ENCODE data around the gene ABLIM2.
A peak's percentile ranks its signal among the peaks of the same experiment; 100 is the strongest.

Gene ABLIM2

DNA sequence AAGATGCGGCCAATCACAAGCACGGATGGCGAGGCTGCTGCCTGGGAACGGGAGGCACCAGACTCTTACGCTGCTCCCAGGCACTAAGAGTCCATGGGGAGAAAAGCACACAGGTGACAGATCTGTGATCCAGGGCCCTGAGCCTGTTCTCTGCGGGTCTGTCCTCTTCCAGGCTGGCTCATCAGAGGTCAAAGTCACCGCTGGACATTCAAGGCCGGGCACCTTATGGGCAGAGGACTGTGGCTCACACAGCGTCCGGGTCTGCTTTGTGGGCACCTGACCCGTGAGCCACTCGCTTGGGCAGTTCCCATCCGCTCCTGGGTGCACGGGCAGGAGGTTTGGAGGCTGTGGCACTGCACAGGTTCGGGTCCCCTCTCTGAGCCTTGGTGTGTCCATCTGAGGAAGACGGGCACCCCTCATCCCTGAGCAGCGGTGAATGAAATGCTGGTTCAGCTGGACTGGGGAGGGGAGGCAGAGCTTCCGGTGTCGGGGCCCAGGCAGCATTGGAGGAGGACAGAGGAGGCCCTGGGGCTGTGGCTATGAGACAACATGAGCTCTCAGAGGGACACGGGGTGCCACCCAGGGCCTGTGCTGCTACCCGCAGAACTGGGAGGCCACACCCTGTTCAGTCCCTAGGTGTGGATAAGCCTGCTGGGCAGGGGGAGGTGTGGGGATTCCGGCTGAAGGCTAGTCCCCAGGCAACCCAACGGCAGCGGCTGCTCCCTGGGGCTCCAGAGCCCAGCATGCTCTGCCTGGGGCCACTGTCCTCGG, 157.7 kb downstream of the ABLIM2 start:
- DNase-seq (ENCODE audit: low spot score) = no peak

DNA sequence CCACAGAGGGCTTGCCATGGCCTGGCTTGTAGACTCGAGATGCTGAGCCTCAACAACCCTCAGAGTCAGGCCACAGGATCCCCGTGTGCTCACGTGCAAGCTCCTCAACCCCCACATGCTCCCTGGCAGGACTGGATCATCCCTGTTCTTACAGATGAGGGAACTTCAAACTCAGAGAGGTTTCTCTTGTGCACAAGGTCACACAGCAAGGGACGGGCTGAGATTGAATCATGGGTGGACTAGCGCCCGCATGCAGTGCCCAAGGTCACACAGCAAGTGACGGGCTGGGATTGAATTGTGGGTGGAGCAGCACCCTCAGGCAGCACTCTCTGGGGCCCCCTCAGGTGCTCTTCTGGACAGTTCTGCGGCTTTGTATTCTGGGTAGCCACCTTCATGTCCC, 158.4 kb downstream of the ABLIM2 start:
- DNase-seq (ENCODE audit: low spot score) = no peak

DNA sequence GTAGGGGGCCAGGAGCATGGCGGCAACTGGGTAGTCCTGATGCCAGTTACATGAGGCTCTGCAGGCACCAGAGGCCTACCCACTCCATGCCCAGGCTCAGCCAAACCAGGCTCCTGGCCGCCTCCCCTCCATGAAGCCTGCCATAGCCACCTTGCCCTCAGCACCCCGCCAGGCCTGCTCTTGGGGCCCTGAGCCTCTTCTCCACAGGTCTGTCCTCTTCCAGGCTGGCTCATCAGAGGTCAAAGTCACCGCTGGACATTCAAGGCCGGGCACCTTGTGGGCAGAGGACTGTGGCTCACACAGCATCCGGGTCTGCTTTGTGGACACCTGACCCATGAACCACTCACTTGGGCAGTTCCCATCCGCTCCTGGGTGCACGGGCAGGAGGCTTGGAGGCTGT, 158.9 kb downstream of the ABLIM2 start:
- DNase-seq (ENCODE audit: low spot score) = no peak

DNA sequence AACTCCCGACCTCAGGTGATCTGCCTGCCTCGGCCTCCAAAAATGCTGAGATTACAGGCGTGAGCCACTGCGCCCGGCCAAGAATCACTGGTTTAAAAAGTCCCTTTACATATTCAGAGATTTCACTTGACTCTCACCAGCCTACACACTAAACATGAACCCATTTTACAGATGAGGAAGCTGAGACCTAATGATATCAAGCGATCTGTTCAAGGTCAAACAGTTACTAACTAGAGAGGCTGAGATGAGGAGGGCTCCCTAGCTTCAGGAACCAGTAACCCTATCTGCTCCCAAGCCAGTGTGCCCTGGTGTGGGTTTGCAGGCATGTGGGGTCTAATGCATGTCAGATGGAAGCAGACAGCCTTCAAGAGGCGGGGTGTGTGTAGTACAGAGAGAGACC, 159.3 kb downstream of the ABLIM2 start:
- DNase-seq (ENCODE audit: low spot score) = no peak

DNA sequence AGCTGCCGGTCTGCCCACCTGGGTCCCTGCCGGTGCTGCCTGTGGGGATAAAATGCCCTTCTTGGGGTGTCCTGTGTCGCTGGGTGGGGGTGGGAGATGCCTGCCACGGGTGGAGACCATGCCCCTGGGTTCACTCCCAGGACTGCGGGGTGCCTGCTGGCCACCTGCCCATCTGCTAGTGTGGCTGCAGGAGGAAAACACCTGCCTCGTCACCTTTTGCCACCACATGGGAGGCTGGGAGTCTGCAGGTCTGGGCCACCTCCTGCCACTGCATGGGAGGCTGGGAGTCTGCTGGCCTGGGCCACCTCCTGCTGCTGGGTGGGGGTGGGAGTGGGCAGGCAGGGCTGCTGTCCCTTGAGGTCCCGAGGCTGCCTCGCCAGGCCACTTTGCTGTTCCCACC, 160.2 kb downstream of the ABLIM2 start:
- DNase-seq (ENCODE audit: low spot score) = no peak

DNA sequence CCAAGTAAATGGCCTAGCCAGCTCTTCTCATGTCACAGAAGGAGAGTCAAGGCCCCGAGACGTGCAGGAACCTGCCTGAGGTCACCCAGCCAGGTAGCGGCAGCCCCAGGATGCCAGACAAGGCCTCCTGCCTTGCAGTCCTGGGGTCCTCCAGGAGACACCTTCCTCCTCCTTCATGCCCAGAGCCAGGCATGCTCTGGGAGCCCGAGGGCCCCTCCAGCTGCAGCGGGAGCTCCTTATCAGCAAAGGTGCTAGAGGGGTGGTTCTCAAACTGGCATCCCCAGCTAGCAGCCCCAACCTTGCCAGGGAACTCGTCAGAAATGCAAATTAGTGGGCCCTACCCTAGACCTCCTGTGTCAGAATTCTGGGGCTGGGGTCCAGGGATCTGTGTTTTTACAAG, 162.7 kb downstream of the ABLIM2 start:
- no peak for DNase-seq (ENCODE audit: low spot score)

DNA sequence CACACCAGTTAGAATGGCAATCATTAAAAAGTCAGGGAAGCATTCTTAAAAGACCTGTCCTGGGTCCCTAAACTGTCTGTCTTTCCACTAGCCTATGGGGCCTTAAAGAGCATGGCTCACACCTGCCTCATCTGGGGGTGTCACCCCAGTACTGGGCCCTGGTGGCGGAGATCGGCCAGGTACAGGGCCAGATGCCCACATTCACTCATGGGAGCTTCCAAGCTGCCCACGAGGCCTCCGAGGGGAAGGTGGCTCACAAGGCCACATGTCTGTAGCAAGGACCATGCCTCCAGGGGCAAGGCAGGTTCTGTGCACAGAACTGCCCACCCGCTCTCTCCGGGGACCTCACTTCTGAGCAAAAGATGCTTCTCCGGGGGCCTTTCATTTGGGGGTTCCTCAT, 163.5 kb downstream of the ABLIM2 start:
- DNase-seq (ENCODE audit: low spot score) = no peak

DNA sequence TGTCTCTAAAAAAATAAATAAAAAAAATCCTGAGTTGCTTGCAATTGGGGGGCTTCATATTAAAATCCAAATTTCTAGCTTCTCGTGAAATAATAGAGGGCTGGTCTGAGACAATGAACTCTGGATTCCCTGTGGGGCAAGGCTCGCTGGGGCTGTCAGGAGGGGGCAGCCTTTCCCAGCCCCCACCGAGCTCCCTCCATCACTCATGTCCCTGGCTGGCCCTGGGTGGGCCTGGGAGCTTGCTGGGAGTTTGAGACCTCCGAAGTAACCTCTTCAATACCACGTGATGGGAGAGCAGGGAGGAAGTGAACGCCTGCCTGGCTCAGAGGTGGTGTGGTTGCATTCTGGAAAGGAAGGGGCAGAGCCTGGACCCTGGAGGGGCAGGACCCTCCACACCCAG, 164.9 kb downstream of the ABLIM2 start:
- DNase-seq (ENCODE audit: low spot score) = no peak

DNA sequence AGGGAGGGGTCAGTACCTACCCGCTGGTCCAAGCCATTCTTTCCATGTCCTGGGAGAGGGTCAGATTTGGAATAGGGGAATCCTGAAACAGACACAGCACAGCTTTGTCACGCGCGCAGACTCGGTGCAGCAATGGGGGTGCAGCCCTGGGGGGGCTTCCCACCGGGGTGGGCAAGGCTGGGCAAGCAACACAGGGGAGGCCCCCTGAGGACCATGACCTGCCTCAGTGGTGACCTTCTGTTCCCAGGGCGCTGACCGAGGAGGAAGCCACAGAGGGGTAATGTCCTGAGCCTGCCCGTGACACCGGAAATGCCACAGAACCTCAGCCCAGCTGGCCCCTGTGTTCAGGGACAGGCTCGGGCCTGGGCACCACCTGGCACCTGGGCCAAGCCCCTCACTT, 165.8 kb downstream of the ABLIM2 start:
- DNase-seq (ENCODE audit: low spot score) = no peak

DNA sequence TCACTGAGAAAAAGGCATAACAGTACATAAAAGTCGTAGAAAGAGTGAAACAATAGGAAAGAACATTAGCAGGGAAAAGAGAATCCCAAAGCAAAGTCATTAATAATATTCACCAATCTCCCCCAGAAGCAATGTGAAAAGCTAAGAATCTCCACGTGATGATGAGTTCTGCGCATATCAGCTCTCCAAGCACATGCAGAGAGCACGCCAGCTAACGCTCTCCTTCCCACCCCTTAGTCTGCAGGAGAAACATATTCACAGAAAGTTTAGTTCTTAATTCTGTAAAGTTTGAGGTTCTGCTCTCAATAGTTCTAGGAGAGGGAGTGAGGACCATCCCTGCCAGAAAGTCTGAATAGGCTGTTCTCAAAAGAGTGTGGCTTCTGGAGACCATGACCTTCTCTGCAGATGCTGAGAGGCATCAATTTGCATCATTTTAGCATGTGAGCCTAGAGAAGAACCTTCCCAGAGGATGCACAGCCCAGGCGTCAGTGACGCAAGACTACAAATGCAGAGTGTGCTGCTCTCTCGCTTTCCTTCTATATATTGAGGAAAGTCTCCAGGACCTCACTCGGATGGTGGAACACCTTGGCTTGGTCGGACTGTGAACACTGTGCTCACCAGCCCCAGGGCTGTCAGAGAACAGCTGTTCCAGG, 167.7 kb downstream of the ABLIM2 start:
- DNase-seq (ENCODE audit: low spot score) = no peak

DNA sequence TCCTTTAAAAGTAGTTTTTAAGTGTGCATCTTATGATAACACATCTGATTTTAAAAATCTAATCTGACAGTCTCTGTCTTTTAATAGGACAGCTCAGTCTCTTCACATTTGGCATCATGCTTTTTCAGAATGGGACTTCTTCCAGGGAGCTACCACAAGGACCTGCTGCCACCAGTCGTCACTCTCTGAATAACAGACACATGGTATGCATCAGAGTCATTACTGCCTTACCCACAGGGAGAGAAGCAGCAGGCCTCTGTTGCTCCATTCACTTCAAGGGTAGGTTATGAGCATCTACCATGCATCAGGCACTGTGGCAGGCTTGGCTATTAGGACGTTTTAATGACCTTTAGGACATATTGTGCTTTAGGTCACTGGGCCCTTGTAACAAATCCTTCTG, 169.0 kb downstream of the ABLIM2 start:
- no peak for DNase-seq (ENCODE audit: low spot score)

DNA sequence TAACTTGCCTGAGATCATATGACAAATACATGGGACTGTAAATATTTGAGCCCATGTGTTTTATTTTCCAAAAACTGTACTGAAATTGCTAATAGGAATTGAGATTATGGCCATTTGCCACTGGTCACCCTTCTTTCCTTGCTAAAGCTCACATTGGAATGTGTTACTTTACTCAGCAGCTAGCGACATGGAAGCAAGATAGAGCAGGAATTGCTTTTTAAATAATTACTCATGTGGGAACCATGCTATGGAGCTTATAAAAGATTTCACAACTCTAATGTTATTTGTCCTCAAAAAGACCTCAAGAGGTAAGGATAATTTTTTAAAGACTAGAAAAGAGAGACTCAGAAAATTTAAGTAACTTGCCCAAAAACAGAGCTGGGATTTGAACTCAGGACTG, 170.2 kb downstream of the ABLIM2 start:
- DNase-seq (ENCODE audit: low spot score) = no peak

DNA sequence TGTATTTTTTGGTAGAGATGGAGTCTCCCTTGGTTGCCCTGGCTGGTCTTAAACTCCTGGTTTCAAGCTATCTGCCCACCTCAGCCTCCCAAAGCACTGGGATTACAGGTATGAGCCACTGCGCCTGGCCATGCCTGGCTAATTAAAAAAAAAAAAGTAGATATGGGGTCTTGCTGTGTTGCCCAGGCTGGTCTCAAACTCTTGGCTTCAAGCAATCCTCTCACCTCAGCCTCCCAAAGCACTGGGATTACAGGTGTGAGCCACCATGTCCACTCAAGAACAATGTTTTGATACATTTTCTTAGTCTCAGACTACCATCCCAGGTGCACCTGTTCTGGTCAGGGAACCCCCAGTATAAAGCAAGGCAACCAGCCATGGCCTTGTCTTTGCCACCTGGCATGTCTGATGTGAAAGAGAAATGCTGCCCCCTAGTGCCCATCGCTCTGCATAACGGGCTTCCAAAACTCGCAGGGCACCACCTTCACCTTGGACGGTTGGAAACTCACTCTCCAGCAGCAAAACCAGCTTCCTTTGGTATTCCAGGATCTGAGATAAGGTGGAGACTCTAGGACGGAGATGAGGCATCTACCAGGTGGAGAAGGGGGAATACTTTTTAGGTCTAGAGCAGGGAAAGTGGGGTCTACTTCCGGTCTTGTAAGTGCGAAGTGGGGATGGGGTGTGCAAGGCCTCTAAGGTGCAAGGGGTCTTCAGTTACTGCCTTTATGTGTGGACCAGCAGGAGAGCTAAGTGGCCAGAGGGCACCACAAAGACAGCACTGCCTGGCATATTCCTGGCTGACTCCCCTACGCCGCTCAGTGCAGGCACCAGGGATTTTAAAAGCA, 171.2 kb downstream of the ABLIM2 start:
- DNase-seq (ENCODE audit: low spot score) = peak; percentile 64

DNA sequence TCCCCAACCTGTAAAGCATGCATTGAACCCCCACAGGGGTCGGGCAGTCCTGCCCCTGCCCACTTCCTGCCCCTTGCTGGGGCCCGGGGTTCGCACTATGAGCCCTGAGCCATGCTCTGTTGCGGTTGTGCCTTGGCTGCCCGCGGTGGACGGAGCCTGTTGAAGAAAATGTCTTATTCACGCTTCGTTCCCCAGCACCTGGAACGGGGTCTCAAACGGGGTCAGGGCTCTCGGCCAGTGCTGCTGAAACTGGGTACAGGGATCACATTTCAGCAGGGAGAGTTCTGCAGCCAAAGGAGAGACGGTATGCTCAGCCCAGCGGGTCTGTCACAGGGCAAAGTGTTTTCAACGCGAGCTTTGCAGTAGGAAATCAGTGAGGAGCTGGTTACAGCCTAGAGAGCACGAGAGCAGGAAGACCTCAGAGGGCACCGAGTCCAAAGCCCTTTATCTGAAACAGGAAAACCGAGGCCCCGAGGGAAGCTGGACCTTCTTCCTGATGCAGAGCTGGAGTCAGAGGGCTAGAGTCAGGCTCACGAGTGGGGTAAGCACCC, 172.6 kb downstream of the ABLIM2 start:
- DNase-seq (ENCODE audit: low spot score) = no peak

DNA sequence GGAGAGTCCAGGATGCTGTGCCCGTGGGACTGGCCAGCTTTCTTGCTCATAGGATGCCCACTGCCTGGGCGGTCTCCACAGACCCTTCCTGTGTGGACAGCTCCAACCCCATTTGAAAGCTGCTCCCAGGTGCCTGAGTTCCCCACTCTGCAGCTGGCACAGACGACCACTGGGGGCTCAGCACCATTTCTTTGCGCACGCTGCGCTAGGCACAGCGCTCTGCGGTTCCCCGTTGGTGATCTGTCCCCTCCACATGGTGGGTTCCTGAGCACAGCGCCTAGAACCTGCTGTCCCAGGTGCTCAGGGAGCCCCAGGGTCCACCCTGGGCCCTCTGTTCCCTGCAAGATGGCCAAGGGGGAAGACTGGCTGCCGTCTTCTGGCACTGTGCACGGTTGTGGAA, 173.5 kb downstream of the ABLIM2 start:
- no peak for DNase-seq (ENCODE audit: low spot score)

DNA sequence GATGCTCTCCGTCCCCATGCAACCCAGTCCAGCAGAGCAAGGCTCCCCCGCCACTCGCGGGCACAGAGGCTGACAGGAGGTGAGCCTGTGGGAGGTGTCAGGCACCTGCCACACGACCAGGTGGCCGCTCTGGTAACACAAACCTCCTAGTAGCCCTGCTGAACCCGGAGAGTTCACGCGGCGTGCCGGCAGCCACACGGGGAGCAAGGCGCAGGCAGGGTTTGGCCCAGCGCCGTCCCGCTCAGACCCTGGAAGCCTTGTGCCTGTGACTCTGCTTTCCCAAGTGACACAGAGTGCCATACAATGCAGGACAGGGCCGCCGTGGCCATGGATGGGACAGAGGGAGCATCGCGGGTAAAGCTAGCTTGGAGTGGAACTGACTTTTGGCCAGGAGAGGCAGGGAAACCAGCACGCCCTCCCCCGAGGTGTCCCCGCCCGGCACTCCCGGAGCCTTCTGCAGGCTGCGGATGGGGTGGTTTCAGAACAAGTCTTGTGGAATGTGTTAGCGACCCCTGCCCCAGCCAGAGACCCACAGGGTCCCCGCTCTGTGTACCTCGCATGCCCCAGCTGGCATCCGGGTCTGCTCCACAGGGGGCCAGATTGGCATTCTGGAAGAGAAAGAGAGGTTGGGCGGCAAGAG, 174.2 kb downstream of the ABLIM2 start:
- DNase-seq (ENCODE audit: low spot score) = no peak

DNA sequence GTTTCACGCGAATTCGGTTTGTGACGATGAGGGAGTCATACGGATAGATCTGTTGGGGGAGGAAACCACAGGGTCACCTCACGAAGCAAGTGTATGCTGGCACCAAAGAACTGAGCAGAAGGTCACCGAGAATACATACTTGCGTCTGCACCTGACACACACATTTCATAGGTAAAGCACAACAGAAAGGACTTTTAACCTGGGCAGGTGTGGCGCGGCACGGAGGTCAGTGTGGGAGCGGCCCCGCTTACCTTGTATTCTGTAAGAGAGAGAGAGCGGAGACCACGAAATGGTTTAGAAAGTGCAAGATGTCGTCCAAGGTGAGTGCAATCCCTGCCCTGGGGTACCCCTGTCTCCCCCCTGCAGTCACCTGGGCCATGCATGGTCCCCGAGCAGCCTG, 175.3 kb downstream of the ABLIM2 start:
- DNase-seq (ENCODE audit: low spot score) = no peak

DNA sequence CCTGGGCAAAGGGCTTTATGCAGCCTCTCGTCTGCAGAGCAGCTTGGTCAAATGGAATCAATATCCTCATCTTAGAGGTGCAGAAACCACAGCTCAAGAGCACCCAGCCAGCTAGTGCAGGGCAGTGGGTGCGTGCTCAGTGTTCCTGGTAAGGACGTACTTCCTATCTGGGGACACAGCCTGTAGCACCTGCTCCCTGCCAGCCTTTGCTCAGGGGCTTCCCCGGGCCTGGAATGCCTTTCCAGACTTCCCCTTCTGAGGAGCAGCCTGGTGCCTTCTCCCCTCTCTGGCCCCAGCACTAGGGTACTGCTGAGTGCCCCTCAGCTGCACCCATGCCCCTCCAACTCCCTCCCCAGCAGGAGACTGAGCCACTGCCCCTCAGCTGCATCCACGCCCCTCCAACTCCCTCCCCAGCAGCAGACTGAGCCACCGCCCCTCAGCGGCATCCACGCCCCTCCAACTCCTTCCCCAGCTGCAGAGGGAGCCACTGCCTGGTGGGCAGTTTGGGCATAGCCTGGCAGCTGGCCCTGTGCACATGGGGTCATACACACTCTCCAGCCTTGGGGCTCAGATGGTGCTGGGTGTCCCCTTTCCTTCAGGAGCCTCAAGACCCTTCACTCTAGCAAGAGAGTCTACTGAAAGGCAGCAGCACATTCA, 176.7 kb downstream of the ABLIM2 start:
- no peak for DNase-seq (ENCODE audit: low spot score)

DNA sequence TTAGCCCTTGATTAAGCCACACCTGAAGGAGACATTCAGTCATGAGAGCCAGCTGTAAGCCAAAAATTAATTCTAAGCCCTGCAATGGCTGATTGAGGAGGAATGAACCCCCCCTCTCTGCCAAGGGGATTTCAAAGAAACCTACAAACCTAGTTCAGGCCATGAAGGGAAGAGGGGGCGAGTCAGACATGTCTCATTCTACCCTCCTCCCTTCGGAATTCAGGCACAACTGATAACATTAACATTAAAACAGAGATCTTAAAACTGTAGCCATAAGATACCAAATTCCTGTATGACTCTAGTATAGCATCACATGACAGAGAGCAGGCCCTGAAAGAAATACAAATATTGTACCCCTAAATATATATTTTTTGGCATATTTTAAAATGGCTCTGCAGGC, 178.6 kb downstream of the ABLIM2 start:
- DNase-seq (ENCODE audit: low spot score) = no peak

DNA sequence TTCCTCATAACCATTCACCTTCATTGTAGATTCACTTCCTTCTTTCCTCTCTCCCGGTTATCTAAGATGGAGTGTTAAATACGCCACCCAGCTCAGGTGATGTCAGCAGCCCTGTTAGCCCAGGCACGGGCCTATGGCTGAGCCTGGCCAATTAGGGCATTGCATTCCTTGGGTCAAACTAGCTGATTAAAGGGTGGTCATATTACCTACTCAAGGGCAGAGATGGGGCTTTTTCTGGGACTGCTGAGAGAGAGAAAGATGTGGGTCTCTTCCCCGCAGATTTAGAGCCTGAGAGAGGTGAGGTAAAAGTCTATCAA, 179.0 kb downstream of the ABLIM2 start:
- no peak for DNase-seq (ENCODE audit: low spot score)

DNA sequence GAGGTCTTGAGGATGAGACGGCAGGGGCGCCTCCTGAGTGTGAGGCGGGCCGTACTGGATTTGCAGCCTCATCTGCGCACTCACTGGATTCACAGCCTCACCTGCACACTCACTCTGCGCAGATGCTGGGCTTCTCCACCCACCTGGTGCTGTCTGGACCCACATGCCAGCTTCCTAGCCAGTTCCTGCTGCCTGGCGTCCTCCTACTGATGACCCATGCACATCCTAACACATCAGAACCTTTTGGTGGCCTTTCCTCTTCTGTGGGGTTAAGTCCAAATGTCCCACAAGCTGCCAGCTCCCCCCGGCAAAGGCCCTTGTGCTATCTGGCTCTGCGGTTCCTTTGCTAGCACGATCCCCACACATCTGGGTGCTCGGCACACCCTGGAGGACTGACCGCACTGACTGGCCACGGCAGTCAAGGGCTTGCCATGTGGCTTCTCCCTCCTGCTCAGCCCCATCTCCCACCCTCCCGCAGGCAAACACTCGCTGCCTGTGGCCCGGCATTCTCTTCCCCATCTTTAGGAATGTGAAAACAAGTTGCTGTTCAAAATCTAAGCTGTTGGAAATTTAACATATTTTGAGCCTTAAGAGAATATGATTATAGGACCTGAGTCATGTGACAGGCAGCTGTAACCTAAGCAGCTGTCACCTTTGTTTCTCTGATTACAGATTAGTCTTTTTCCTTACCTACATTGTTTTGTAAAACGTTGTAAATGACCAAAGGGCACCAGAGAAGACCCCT, 179.5 kb downstream of the ABLIM2 start:
- no peak for DNase-seq (ENCODE audit: low spot score)

Data from putamen (tissue), 1 donor.